CD4-positive, alpha-beta memory T cell (primary cell): ENCODE results near the gene DLG5. TPM values are rescaled to one million over a fixed set of nuclear protein-coding genes. Genes with fewer than 3 reads are reported as not detected.
A peak's percentile ranks its signal among the peaks of the same experiment; 100 is the strongest.

Experiments
- CTCF ChIA-PET: fragments of 350-600 bp; sonication (Branson Sonifier 250); formaldehyde crosslinking; loops from one replicate; lab custom pipeline; 2021; ENCODE audit warnings: inconsistent platforms; ENCODE audit not compliant: partially characterized antibody; lab: Charles Lee
- POLR2A ChIA-PET: fragments of 350-600 bp; sonication (Branson Sonifier 250); formaldehyde crosslinking; loops from one replicate; lab custom pipeline; 2021; ENCODE audit not compliant: partially characterized antibody; lab: Charles Lee
- DNase-seq, 5 donors: peaks; one replicate each; pipeline versions ENCODE4 v3.0.0 to v3.0.0-alpha.2; 2020 to 2022; ENCODE audit warnings: mixed read lengths in 1 of 5
- H3K27ac ChIP-seq: one replicate; pipeline ENCODE4 v1.7.0; 2013; ENCODE audit warnings: low read depth, low read length
- H3K27me3 ChIP-seq: 2 replicates; pipeline ENCODE4 v1.7.0; 2013; ENCODE audit warnings: mild to moderate bottlenecking, low read length, moderate library complexity; ENCODE audit not compliant: insufficient read depth
- H3K36me3 ChIP-seq: 2 replicates; pipeline ENCODE4 v1.7.0; 2013; ENCODE audit warnings: mild to moderate bottlenecking, low read length, moderate library complexity; ENCODE audit not compliant: insufficient read depth
- H3K4me1 ChIP-seq: 2 replicates; pipeline ENCODE4 v1.7.0; 2013; ENCODE audit warnings: mild to moderate bottlenecking, low read length, moderate library complexity; ENCODE audit not compliant: insufficient read depth
- H3K4me3 ChIP-seq, 2 donors: one replicate each; pipeline ENCODE4 v1.7.0; 2013; ENCODE audit warnings: low read length in 2 of 2, mild to moderate bottlenecking in 1 of 2
- H3K9me3 ChIP-seq, 2 donors: one replicate each; pipeline ENCODE4 v1.7.0; 2013; ENCODE audit warnings: low read length in 2 of 2, control low read depth in 1 of 2; ENCODE audit not compliant: control insufficient read depth in 1 of 2
- H3K27ac Mint-ChIP-seq, 7 donors: one replicate each; pipeline ENCODE4 v1.8.0; 2020 to 2021; ENCODE audit warnings: mixed read lengths in 7 of 7, mild to moderate bottlenecking in 6 of 7, inconsistent platforms in 3 of 7, moderate library complexity in 3 of 7
- H3K27me3 Mint-ChIP-seq, 2 donors: one replicate each; pipeline ENCODE4 v1.8.0; 2020 to 2021; ENCODE audit warnings: mixed read lengths in 2 of 2
- H3K36me3 Mint-ChIP-seq, 2 donors: one replicate each; pipeline ENCODE4 v1.8.0; 2020 to 2021; ENCODE audit warnings: mixed read lengths in 2 of 2, inconsistent platforms in 1 of 2, mild to moderate bottlenecking in 1 of 2
- H3K4me1 Mint-ChIP-seq, 4 donors: one replicate each; pipeline ENCODE4 v1.8.0; 2020 to 2021; ENCODE audit warnings: mixed read lengths in 4 of 4, mild to moderate bottlenecking in 1 of 4
- H3K4me3 Mint-ChIP-seq, 8 donors: one replicate each; pipeline ENCODE4 v1.8.0; 2020 to 2021; ENCODE audit warnings: mixed read lengths in 8 of 8, mild to moderate bottlenecking in 7 of 8, moderate library complexity in 6 of 8, inconsistent platforms in 3 of 8
- H3K9me3 Mint-ChIP-seq, 8 donors: one replicate each; pipeline ENCODE4 v1.8.0; 2020 to 2021; ENCODE audit warnings: mixed read lengths in 8 of 8, mild to moderate bottlenecking in 5 of 8, inconsistent platforms in 3 of 8, moderate library complexity in 1 of 8
- intact Hi-C: fragments of 100-400 bp; cut with micrococcal nuclease; formaldehyde crosslinking; loops from one replicate; pipeline ENCODE4 v1.15.1; 2023
- polyA plus RNA-seq, 2 donors: library from polyadenylated mRNA; unstranded; fragments of 300-500 nt; fragmentation: Illumina TruSeq; gene quantifications; one replicate each; pipeline ENCODE4 v1.2.3, GENCODE V29; 2021
- total RNA-seq, 2 experiments: library from RNA; stranded (reverse); gene quantifications; one replicate each; pipeline ENCODE4 v1.2.3, GENCODE V29; 2021

Gene DLG5
- total and polyA plus RNA-seq, 4 experiments from 2014 or later: 0.13 to 3.2 (median 2.7) TPM; not detected in 1

- intact Hi-C loops: loop anchor here (10.0 kb wide), 1 partner anchor 660 kb away; no protein-coding TSS in a partner anchor
- H3K4me3 Mint-ChIP-seq: peak overlapping the region in 2 of 8 donors; percentile 28 to 29
- H3K27ac ChIP-seq: peak overlapping the region; percentile 82
- no peaks in the 10 kb centered on the region for H3K36me3 ChIP-seq
- no peaks in the 10 kb centered on the region for H3K9me3 ChIP-seq
- H3K27me3 ChIP-seq: no peaks in the 10 kb centered on the region
- H3K36me3 Mint-ChIP-seq: no peaks in the 10 kb centered on the region
- H3K4me3 ChIP-seq: no peak overlapping the region
- DNase-seq: no peak
- no peaks in the 10 kb centered on the region for H3K27me3 Mint-ChIP-seq
- H3K27ac Mint-ChIP-seq: peak overlapping the region; percentile 81 to 96 (median 94)
- H3K9me3 Mint-ChIP-seq: no peaks in the 10 kb centered on the region
- peaks cover 47% of the 10 kb centered on the region for H3K4me1 ChIP-seq
- H3K4me1 Mint-ChIP-seq: peaks cover 27 to 59% (median 39%) of the 10 kb centered on the region in 4 donors
- ChIA-PET POLR2A (no interaction called here), CTCF (interaction anchor here (4.9 to 10.5 kb wide), 2 partner anchors 12 to 117 kb away, joined by 23 to 282 read pairs; no protein-coding TSS in a partner anchor)
Measured at GRCh38 chr10:77834540-77834939, 92.0 kb downstream of the DLG5 start.

GRCh38 chr10:77833792-77834191 lies 92.8 kb downstream of the DLG5 start:
- Histone ChIP-seq H3K4me1 (peaks cover 47% of the 10 kb centered on the region), H3K36me3 (no peaks in the 10 kb centered on the region), H3K27me3 (no peaks in the 10 kb centered on the region), H3K9me3 (no peaks in the 10 kb centered on the region), H3K27ac (peak overlapping the region; percentile 5), H3K4me3 (no peak overlapping the region)
- ChIA-PET CTCF (interaction anchor here (4.4 to 10.5 kb wide), 2 partner anchors 117 to 122 kb away, joined by 33 to 282 read pairs; no protein-coding TSS in a partner anchor), POLR2A (no interaction called here)
- Mint-ChIP-seq H3K9me3 (no peaks in the 10 kb centered on the region), H3K27me3 (no peaks in the 10 kb centered on the region), H3K36me3 (no peaks in the 10 kb centered on the region), H3K4me1 (peaks cover 27 to 59% (median 39%) of the 10 kb centered on the region in 4 donors), H3K4me3 (no peak overlapping the region), H3K27ac (peak overlapping the region; percentile 81 to 96 (median 95))
- intact Hi-C loops: loop anchor here (10.0 kb wide), 1 partner anchor 659 kb away; no protein-coding TSS in a partner anchor
- DNase-seq: no peak

GRCh38 chr10:77833225-77833624 lies 93.3 kb downstream of the DLG5 start:
- Histone ChIP-seq H3K27ac (peak overlapping the region; percentile 5), H3K27me3 (no peaks in the 10 kb centered on the region), H3K36me3 (no peaks in the 10 kb centered on the region), H3K4me1 (peaks cover 47% of the 10 kb centered on the region), H3K4me3 (no peak overlapping the region), H3K9me3 (no peaks in the 10 kb centered on the region)
- ChIA-PET CTCF (interaction anchor here (1.2 to 4.4 kb wide), 4 partner anchors 18 to 121 kb away, joined by 4 to 33 read pairs (median 5); no protein-coding TSS in a partner anchor), POLR2A (no interaction called here)
- Mint-ChIP-seq H3K4me1 (peaks cover 27 to 59% (median 39%) of the 10 kb centered on the region in 4 donors), H3K4me3 (peak overlapping the region in 1 of 8 donors; percentile 11), H3K27ac (peak overlapping the region; percentile 92 to 97 (median 96)), H3K27me3 (no peaks in the 10 kb centered on the region), H3K36me3 (no peaks in the 10 kb centered on the region), H3K9me3 (no peaks in the 10 kb centered on the region)
- intact Hi-C loops: loop anchor here (10.0 kb wide), 1 partner anchor 658 kb away; no protein-coding TSS in a partner anchor
- no peak for DNase-seq

GRCh38 chr10:77832238-77832637 lies 94.3 kb downstream of the DLG5 start:
- Mint-ChIP-seq H3K4me1 (peaks cover 23 to 51% (median 38%) of the 10 kb centered on the region in 4 donors), H3K27me3 (no peaks in the 10 kb centered on the region), H3K9me3 (no peaks in the 10 kb centered on the region), H3K27ac (peak overlapping the region; percentile 92 to 97 (median 96)), H3K4me3 (peak overlapping the region in 7 of 8 donors; percentile 25 to 82 (median 63)), H3K36me3 (no peaks in the 10 kb centered on the region)
- intact Hi-C loops: loop anchor here (10.0 kb wide), 1 partner anchor 657 kb away; no protein-coding TSS in a partner anchor
- POLR2A ChIA-PET: interaction anchor here (0.7 to 1.1 kb wide), 4 partner anchors 10 to 471 kb away, joined by 3 to 5 read pairs (median 4); no protein-coding TSS in a partner anchor
- H3K27me3 ChIP-seq: no peaks in the 10 kb centered on the region
- H3K9me3 ChIP-seq: no peaks in the 10 kb centered on the region
- peak; percentile 59 to 81 (median 72) for DNase-seq
- peak overlapping the region; percentile 53 for H3K27ac ChIP-seq
- H3K4me3 ChIP-seq: no peak overlapping the region
- H3K4me1 ChIP-seq: peaks cover 39% of the 10 kb centered on the region
- CTCF ChIA-PET: interaction anchor here (0.8 to 4.4 kb wide), 10 partner anchors 9 to 120 kb away, joined by 3 to 33 read pairs (median 4); no protein-coding TSS in a partner anchor
- no peaks in the 10 kb centered on the region for H3K36me3 ChIP-seq

- H3K36me3 ChIP-seq: no peaks in the 10 kb centered on the region
- Mint-ChIP-seq H3K36me3 (no peaks in the 10 kb centered on the region), H3K27me3 (no peaks in the 10 kb centered on the region), H3K4me1 (peaks cover 14 to 26% (median 21%) of the 10 kb centered on the region in 4 donors), H3K4me3 (no peak overlapping the region), H3K9me3 (no peaks in the 10 kb centered on the region), H3K27ac (no peak overlapping the region)
- POLR2A ChIA-PET: no interaction called here
- DNase-seq: no peak
- CTCF ChIA-PET: interaction anchor here (4.4 kb wide), 1 partner anchor 117 kb away, joined by 33 read pairs; no protein-coding TSS in a partner anchor
- H3K9me3 ChIP-seq: no peaks in the 10 kb centered on the region
- no peaks in the 10 kb centered on the region for H3K27me3 ChIP-seq
- intact Hi-C loops: no loop called here
- peaks cover 16% of the 10 kb centered on the region for H3K4me1 ChIP-seq
- H3K27ac ChIP-seq: no peak overlapping the region
- H3K4me3 ChIP-seq: no peak overlapping the region
Measured at GRCh38 chr10:77829356-77829755, 97.2 kb downstream of the DLG5 start.

GRCh38 chr10:77828377-77828776 lies 98.2 kb downstream of the DLG5 start:
- no peaks in the 10 kb centered on the region for H3K9me3 Mint-ChIP-seq
- no peaks in the 10 kb centered on the region for H3K27me3 Mint-ChIP-seq
- no peak overlapping the region for H3K4me3 ChIP-seq
- no peak for DNase-seq
- no peaks in the 10 kb centered on the region for H3K27me3 ChIP-seq
- POLR2A ChIA-PET: no interaction called here
- H3K36me3 ChIP-seq: no peaks in the 10 kb centered on the region
- peaks cover 0 to 2% of the 10 kb centered on the region in 2 donors for H3K36me3 Mint-ChIP-seq
- peak overlapping the region in 2 of 7 donors; percentile 23 to 74 for H3K27ac Mint-ChIP-seq
- CTCF ChIA-PET: no interaction called here
- peaks cover 11 to 21% (median 17%) of the 10 kb centered on the region in 4 donors for H3K4me1 Mint-ChIP-seq
- no peak overlapping the region for H3K27ac ChIP-seq
- no peaks in the 10 kb centered on the region for H3K9me3 ChIP-seq
- peaks cover 16% of the 10 kb centered on the region for H3K4me1 ChIP-seq
- no peak overlapping the region for H3K4me3 Mint-ChIP-seq
- intact Hi-C loops: no loop called here

- no peaks in the 10 kb centered on the region for H3K9me3 Mint-ChIP-seq
- Histone ChIP-seq H3K27me3 (no peaks in the 10 kb centered on the region), H3K9me3 (no peaks in the 10 kb centered on the region), H3K4me1 (peaks cover 11% of the 10 kb centered on the region), H3K27ac (no peak overlapping the region), H3K36me3 (no peaks in the 10 kb centered on the region), H3K4me3 (no peak overlapping the region)
- POLR2A ChIA-PET: no interaction called here
- peaks cover 6 to 11% (median 10%) of the 10 kb centered on the region in 4 donors for H3K4me1 Mint-ChIP-seq
- H3K27me3 Mint-ChIP-seq: no peaks in the 10 kb centered on the region
- DNase-seq: no peak
- H3K4me3 Mint-ChIP-seq: no peak overlapping the region
- peak overlapping the region in 1 of 7 donors; percentile 7 for H3K27ac Mint-ChIP-seq
- H3K36me3 Mint-ChIP-seq: peaks cover 0 to 2% of the 10 kb centered on the region in 2 donors
- intact Hi-C loops: no loop called here
- CTCF ChIA-PET: interaction anchor here (1.0 kb wide), 1 partner anchor 20 kb away, joined by 3 read pairs; no protein-coding TSS in a partner anchor
Measured at GRCh38 chr10:77827366-77827765, 99.2 kb downstream of the DLG5 start.
